Heart left ventricle (tissue), 13 donors: ENCODE data around the gene ABHD10.

Experiments
- CTCF ChIP-seq, 12 donors: fragments of 200-600 bp; sonication (generic) in 4 of 12; IDR thresholded peaks; one replicate each; pipeline versions ENCODE4 v1.5.0 to v1.8.0; 2018 to 2022; ENCODE audit warnings: antibody characterized with exemption in 12 of 12, mild to moderate bottlenecking in 5 of 12
- POLR2A ChIP-seq, 2 donors: fragments of 450-650 bp; IDR thresholded peaks; one replicate each; pipeline ENCODE4 v1.6.1; 2017; ENCODE audit warnings: antibody characterized with exemption in 2 of 2, mild to moderate bottlenecking in 2 of 2, moderate library complexity in 2 of 2
- donor health status: ischemic (EF 13 %, LVEDD 7.1; RV severe dilation, severe dysfunction).
- donor health status: DM: no; HTN: yes; CAD: no.
- donor health status: DM: no; HTN: no; CAD: no.
- donor health status: ischemic (EF 25% LVEDD 6.9; RV normal size, moderate dysfunction).
- donor health status: ischemic (EF 25% LVEDD 5.7; RV mildly dilated, moderate dysfunction).
- donor health status: ischemic (EF 35%, LVEDD 5.7; RV mildly dilated, moderate dysfunction).
- donor health status: nonischemic (EF 11% LVEDD 7.7; RV severe dilation, severe dysfunction).
- donor health status: DM: yes; HTN: yes; CAD: no.
- donor health status: PGD.
- donor health status: ischemic (EF 29% LVEDD 5.4; RV normal size, mild dysfunction).
- donor health status: nonischemic (EF 23%, LVEDD 6.1; RV moderate dilation, normal function).

- peak; percentile 47 to 81 (median 62) for TF ChIP-seq CTCF (IDR thresholded peaks at IDR 0.05)
- no peak for TF ChIP-seq POLR2A (IDR thresholded peaks at IDR 0.05)
Observed at GRCh38 chr3:111989061-111989678, 10.3 kb downstream of the ABHD10 start.
